Suppressor macrophage treated with lipopolysaccharide for 1 hour (primary cell): Measurements from ENCODE around the gene PNLIPRP3.

ENCODE experiments used
- DNase-seq, 3 donors: peaks; one replicate each; pipeline ENCODE4 v3.0.0-alpha.2; 2020 to 2022

Gene PNLIPRP3

GRCh38 chr10:116451711-116452337 is 24.2 kb downstream of the PNLIPRP3 start:
- DNase-seq, result peak; percentile 12 to 47 (median 45)

GRCh38 chr10:116452338-116452720 is 24.7 kb downstream of the PNLIPRP3 start:
- no peak for DNase-seq

GRCh38 chr10:116457488-116457887 is 29.8 kb downstream of the PNLIPRP3 start:
- DNase-seq, result peak in 2 of 3 donors; percentile 15 to 41

- no peak for DNase-seq
Measured at GRCh38 chr10:116460219-116460618, 32.6 kb downstream of the PNLIPRP3 start.

GRCh38 chr10:116461680-116462079 is 34.0 kb downstream of the PNLIPRP3 start:
- DNase-seq, result no peak

GRCh38 chr10:116464257-116464656 is 36.6 kb downstream of the PNLIPRP3 start:
- no peak for DNase-seq

- peak; percentile 51 to 71 (median 68) for DNase-seq
Measured at GRCh38 chr10:116465546-116465945, 37.9 kb downstream of the PNLIPRP3 start.

GRCh38 chr10:116466715-116467422 is 39.2 kb downstream of the PNLIPRP3 start:
- DNase-seq, result no peak

GRCh38 chr10:116469437-116469836 is 41.8 kb downstream of the PNLIPRP3 start:
- DNase-seq, result peak in 1 of 3 donors; percentile 23

GRCh38 chr10:116470071-116470470 is 42.4 kb downstream of the PNLIPRP3 start:
- DNase-seq, result no peak

GRCh38 chr10:116470768-116471415 is 43.2 kb downstream of the PNLIPRP3 start:
- peak; percentile 31 to 47 (median 34) for DNase-seq

- peak; percentile 4 to 48 (median 37) for DNase-seq
Measured at GRCh38 chr10:116472891-116473290, 45.2 kb downstream of the PNLIPRP3 start.

- DNase-seq, result no peak
Measured at GRCh38 chr10:116475866-116476265, 48.2 kb downstream of the PNLIPRP3 start.

GRCh38 chr10:116476461-116476860 is 48.8 kb downstream of the PNLIPRP3 start:
- no peak for DNase-seq

- DNase-seq, result no peak
Measured at GRCh38 chr10:116477986-116478664, 50.5 kb downstream of the PNLIPRP3 start.

- no peak for DNase-seq
Measured at GRCh38 chr10:116486770-116487448, 59.3 kb downstream of the PNLIPRP3 start.

- DNase-seq, result no peak
Measured at GRCh38 chr10:116487522-116488430, 60.1 kb downstream of the PNLIPRP3 start.

- no peak for DNase-seq
Measured at GRCh38 chr10:116489460-116489859, 61.8 kb downstream of the PNLIPRP3 start.

GRCh38 chr10:116490028-116490662 is 62.5 kb downstream of the PNLIPRP3 start:
- peak; percentile 47 to 80 (median 73) for DNase-seq

- no peak for DNase-seq
Measured at GRCh38 chr10:116504786-116505185, 77.1 kb downstream of the PNLIPRP3 start.

- DNase-seq, result no peak
Measured at GRCh38 chr10:116510565-116510964, 82.9 kb downstream of the PNLIPRP3 start.
